GM23338 (cell line): ENCODE data around the gene ZNF536. TPM values are rescaled to one million over a fixed set of nuclear protein-coding genes. Genes with fewer than 3 reads are reported as not detected.

ENCODE experiments used
- ATAC-seq: fragments of 200-7000 bp; cut with Tn5 transposase; 3 replicates; pipeline ENCODE4 v1.9.1; 2020
- DNase-seq: peaks from one replicate; pipeline ENCODE4 v3.0.0-alpha.2; 2015; ENCODE audit warnings: low spot score
- H2AFZ ChIP-seq: fragments of 200-600 bp; sonication (generic); 2 replicates; pipeline ENCODE4 v1.8.0; 2016; ENCODE audit warnings: antibody characterized with exemption, mild to moderate bottlenecking, moderate library complexity
- H3F3A ChIP-seq: fragments of 200-600 bp; sonication (generic); replicated peaks from 2 replicates; pipeline ENCODE4 v1.8.0; 2017; ENCODE audit warnings: antibody characterized with exemption, mixed run types, low read depth
- H3K27ac ChIP-seq: fragments of 200-600 bp; sonication (generic); 2 replicates; pipeline ENCODE4 v1.6.1; 2016; ENCODE audit warnings: low read depth
- H3K27me3 ChIP-seq: fragments of 200-600 bp; sonication (generic); 2 replicates; pipeline ENCODE4 v1.8.0; 2016; ENCODE audit warnings: mild to moderate bottlenecking, mixed run types, moderate library complexity; ENCODE audit not compliant: insufficient read depth
- H3K36me3 ChIP-seq: fragments of 200-600 bp; sonication (generic); 2 replicates; pipeline ENCODE4 v1.8.0; 2016; ENCODE audit warnings: mild to moderate bottlenecking; ENCODE audit not compliant: insufficient read depth
- H3K4me1 ChIP-seq: fragments of 200-600 bp; sonication (generic); 2 replicates; pipeline ENCODE4 v1.8.0; 2016; ENCODE audit warnings: mild to moderate bottlenecking, moderate library complexity; ENCODE audit not compliant: insufficient read depth
- H3K4me2 ChIP-seq: fragments of 200-600 bp; sonication (generic); 2 replicates; pipeline ENCODE4 v1.7.1; 2017; ENCODE audit warnings: mixed run types
- H3K4me3 ChIP-seq: fragments of 200-600 bp; sonication (generic); 2 replicates; pipeline ENCODE4 v1.6.1; 2016; ENCODE audit warnings: mixed run types
- H3K79me2 ChIP-seq: fragments of 200-600 bp; sonication (generic); replicated peaks from 2 replicates; pipeline ENCODE4 v1.8.0; 2017; ENCODE audit warnings: mild to moderate bottlenecking; ENCODE audit not compliant: insufficient read depth
- H3K9me2 ChIP-seq: fragments of 200-600 bp; sonication (generic); 2 replicates; pipeline ENCODE4 v1.8.0; 2017; ENCODE audit not compliant: insufficient read depth
- H4K20me1 ChIP-seq: fragments of 200-600 bp; sonication (generic); replicated peaks from 2 replicates; pipeline ENCODE4 v1.8.0; 2017; ENCODE audit warnings: mild to moderate bottlenecking; ENCODE audit not compliant: insufficient read depth
- H3K27ac Mint-ChIP-seq: 2 replicates; pipeline ENCODE4 v1.8.0; 2020; ENCODE audit warnings: inconsistent platforms, mild to moderate bottlenecking, moderate library complexity, mixed read lengths
- H3K27me3 Mint-ChIP-seq: 3 replicates; pipeline ENCODE4 v1.8.0; 2022; ENCODE audit warnings: low read depth, mild to moderate bottlenecking, moderate library complexity, mixed read lengths, inconsistent platforms; ENCODE audit not compliant: insufficient read depth, poor library complexity
- H3K36me3 Mint-ChIP-seq: 3 replicates; pipeline ENCODE4 v1.8.0; 2021; ENCODE audit warnings: low read depth, mild to moderate bottlenecking, inconsistent platforms, moderate library complexity, mixed read lengths
- H3K4me1 Mint-ChIP-seq: 3 replicates; pipeline ENCODE4 v1.8.0; 2020; ENCODE audit warnings: mild to moderate bottlenecking, inconsistent platforms, mixed read lengths
- H3K4me3 Mint-ChIP-seq: 3 replicates; pipeline ENCODE4 v1.8.0; 2021; ENCODE audit warnings: moderate library complexity, mild to moderate bottlenecking, inconsistent platforms, mixed read lengths
- H3K9me3 Mint-ChIP-seq: 3 replicates; pipeline ENCODE4 v1.8.0; 2020; ENCODE audit warnings: moderate library complexity, mild to moderate bottlenecking, inconsistent platforms, mixed read lengths
- CREB1 ChIP-seq: fragments of 250-450 bp; sonication (Bioruptor Pico); IDR thresholded peaks from 2 replicates; pipeline ENCODE4 v1.5.0; 2020; ENCODE audit warnings: low read depth, mild to moderate bottlenecking, moderate library complexity
- EZH2 ChIP-seq: fragments of 200-600 bp; sonication (generic); IDR thresholded peaks from one replicate; pipeline ENCODE4 v1.8.0; 2017; ENCODE audit warnings: antibody characterized with exemption, mild to moderate bottlenecking, low read depth; ENCODE audit not compliant: unreplicated experiment
- EZH2phosphoT487 ChIP-seq: fragments of 200-600 bp; sonication (generic); IDR thresholded peaks from one replicate; pipeline ENCODE4 v1.8.1; 2018; ENCODE audit warnings: antibody characterized with exemption; ENCODE audit not compliant: unreplicated experiment
- JUNB ChIP-seq: IDR thresholded peaks from one replicate; pipeline ENCODE4 v1.6.1; 2016; ENCODE audit warnings: antibody characterized with exemption; ENCODE audit not compliant: unreplicated experiment
- NANOG ChIP-seq: IDR thresholded peaks from 2 replicates; pipeline ENCODE4 v1.6.1; 2016; ENCODE audit warnings: antibody characterized with exemption, borderline replicate concordance
- POLR2AphosphoS5 ChIP-seq: IDR thresholded peaks from 2 replicates; pipeline ENCODE4 v1.6.1; 2016; ENCODE audit warnings: antibody characterized with exemption, low read depth
- STAT1 ChIP-seq: IDR thresholded peaks from one replicate; pipeline ENCODE4 v1.6.1; 2016; ENCODE audit warnings: antibody characterized with exemption; ENCODE audit not compliant: unreplicated experiment
- ZNF114 ChIP-seq: fragments of 250-450 bp; sonication (Bioruptor Pico); IDR thresholded peaks from 2 replicates; pipeline ENCODE4 v1.5.0; 2020; ENCODE audit warnings: mild to moderate bottlenecking, moderate library complexity
- polyA plus RNA-seq: library from polyadenylated mRNA; unstranded; fragments of >200 nt; fragmentation: Nextera tagmentation; extraction: Ambion mirVana; gene quantifications from 2 replicates; pipeline ENCODE4 v1.2.1, GENCODE V29; 2016
- total RNA-seq: library from RNA; depleted of rRNA; stranded (reverse); fragments of >200 nt; shearing (Covaris generic); gene quantifications from 2 replicates; pipeline ENCODE4 v1.2.3, GENCODE V29; 2014
- TF ChIP-seq, protein P1 (sequence below): fragments of 250-450 bp; sonication (Bioruptor Pico); IDR thresholded peaks from 2 replicates; pipeline ENCODE4 v1.5.0; 2020; ENCODE audit warnings: mild to moderate bottlenecking, moderate library complexity
- TF ChIP-seq, protein P2 (sequence below): IDR thresholded peaks from one replicate; pipeline ENCODE4 v1.6.1; 2018; ENCODE audit warnings: antibody characterized with exemption; ENCODE audit not compliant: unreplicated experiment
- TF ChIP-seq, protein P3 (sequence below), 2 experiments: fragments of 200-600 bp in 1 of 2; sonication (generic) in 1 of 2; conservative IDR thresholded peaks; 2 replicates each; pipeline versions ENCODE4 v1.5.1 to v1.6.1; 2016 to 2017; ENCODE audit warnings: antibody characterized with exemption in 2 of 2, low read depth in 2 of 2, mild to moderate bottlenecking in 2 of 2, moderate library complexity in 1 of 2

Gene ZNF536
- total and polyA plus RNA-seq, 2 experiments from 2014 or later, result 0.07 TPM; not detected in 1

DNA sequence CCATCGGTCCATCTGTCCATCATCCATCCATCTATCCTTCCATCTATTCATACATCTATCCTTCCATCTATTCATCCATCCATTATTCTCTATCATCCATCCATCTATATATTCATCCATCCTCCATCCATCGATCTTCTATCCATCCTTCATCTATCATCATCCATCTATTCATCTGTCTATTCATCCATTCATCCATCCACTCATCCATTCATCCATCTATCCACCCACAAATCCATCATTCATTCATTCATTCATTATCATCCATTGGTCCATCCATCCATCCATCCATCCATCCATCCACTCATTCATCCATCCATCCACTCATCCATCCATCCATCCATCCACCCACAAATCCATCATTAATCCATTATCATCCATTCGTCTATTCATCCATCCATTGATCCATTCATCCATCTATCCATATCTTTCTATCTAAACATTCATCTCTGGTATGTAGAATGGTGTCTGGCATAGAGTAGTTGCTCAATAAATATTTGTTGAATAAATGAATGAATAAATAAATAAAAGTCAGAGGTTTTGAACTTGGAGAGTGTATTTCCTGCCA, 36.6 kb downstream of the ZNF536 start (continued):
- TF ChIP-seq CREB1 (CRISPR knock-in tag), result no peak
- TF ChIP-seq, protein P1, sequence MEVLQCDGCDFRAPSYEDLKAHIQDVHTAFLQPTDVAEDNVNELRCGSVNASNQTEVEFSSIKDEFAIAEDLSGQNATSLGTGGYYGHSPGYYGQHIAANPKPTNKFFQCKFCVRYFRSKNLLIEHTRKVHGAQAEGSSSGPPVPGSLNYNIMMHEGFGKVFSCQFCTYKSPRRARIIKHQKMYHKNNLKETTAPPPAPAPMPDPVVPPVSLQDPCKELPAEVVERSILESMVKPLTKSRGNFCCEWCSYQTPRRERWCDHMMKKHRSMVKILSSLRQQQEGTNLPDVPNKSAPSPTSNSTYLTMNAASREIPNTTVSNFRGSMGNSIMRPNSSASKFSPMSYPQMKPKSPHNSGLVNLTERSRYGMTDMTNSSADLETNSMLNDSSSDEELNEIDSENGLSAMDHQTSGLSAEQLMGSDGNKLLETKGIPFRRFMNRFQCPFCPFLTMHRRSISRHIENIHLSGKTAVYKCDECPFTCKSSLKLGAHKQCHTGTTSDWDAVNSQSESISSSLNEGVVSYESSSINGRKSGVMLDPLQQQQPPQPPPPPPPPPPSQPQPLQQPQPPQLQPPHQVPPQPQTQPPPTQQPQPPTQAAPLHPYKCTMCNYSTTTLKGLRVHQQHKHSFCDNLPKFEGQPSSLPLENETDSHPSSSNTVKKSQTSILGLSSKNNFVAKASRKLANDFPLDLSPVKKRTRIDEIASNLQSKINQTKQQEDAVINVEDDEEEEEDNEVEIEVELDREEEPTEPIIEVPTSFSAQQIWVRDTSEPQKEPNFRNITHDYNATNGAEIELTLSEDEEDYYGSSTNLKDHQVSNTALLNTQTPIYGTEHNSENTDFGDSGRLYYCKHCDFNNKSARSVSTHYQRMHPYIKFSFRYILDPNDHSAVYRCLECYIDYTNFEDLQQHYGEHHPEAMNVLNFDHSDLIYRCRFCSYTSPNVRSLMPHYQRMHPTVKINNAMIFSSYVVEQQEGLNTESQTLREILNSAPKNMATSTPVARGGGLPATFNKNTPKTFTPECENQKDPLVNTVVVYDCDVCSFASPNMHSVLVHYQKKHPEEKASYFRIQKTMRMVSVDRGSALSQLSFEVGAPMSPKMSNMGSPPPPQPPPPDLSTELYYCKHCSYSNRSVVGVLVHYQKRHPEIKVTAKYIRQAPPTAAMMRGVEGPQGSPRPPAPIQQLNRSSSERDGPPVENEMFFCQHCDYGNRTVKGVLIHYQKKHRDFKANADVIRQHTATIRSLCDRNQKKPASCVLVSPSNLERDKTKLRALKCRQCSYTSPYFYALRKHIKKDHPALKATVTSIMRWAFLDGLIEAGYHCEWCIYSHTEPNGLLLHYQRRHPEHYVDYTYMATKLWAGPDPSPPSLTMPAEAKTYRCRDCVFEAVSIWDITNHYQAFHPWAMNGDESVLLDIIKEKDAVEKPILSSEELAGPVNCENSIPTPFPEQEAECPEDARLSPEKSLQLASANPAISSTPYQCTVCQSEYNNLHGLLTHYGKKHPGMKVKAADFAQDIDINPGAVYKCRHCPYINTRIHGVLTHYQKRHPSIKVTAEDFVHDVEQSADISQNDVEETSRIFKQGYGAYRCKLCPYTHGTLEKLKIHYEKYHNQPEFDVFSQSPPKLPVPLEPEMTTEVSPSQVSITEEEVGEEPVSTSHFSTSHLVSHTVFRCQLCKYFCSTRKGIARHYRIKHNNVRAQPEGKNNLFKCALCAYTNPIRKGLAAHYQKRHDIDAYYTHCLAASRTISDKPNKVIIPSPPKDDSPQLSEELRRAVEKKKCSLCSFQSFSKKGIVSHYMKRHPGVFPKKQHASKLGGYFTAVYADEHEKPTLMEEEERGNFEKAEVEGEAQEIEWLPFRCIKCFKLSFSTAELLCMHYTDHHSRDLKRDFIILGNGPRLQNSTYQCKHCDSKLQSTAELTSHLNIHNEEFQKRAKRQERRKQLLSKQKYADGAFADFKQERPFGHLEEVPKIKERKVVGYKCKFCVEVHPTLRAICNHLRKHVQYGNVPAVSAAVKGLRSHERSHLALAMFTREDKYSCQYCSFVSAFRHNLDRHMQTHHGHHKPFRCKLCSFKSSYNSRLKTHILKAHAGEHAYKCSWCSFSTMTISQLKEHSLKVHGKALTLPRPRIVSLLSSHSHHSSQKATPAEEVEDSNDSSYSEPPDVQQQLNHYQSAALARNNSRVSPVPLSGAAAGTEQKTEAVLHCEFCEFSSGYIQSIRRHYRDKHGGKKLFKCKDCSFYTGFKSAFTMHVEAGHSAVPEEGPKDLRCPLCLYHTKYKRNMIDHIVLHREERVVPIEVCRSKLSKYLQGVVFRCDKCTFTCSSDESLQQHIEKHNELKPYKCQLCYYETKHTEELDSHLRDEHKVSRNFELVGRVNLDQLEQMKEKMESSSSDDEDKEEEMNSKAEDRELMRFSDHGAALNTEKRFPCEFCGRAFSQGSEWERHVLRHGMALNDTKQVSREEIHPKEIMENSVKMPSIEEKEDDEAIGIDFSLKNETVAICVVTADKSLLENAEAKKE (CRISPR knock-in tag), result no peak
- no peak for TF ChIP-seq JUNB
- no peak for TF ChIP-seq POLR2AphosphoS5

DNA sequence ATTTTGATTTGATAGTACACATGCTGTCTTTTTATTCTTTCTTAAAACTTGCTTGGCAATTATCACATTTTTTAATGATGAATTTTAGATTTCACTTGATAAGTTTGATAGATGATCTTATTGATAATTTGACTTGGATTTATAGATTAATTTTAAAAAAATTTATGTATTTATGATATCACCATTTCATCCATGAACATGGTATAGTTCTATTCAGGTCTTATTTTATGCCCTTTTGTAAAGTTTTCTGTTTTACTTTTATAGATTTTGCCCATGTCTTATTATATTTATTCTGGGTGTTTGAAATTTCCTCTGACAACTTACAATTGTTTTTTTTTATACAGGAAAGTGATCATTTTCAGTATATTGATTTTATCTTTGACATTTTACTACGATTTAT, 39.5 kb downstream of the ZNF536 start:
- H3K79me2 ChIP-seq, result no peaks in the 10 kb centered on the region
- Mint-ChIP-seq H3K4me3 (no peak overlapping the region), H3K27ac (no peak overlapping the region), H3K36me3 (no peaks in the 10 kb centered on the region), H3K9me3 (no peaks in the 10 kb centered on the region; the same call in 2 of the 3 replicates), H3K27me3 (peaks cover 3% of the 10 kb centered on the region), H3K4me1 (no peaks in the 10 kb centered on the region; the same call in 2 of the 3 replicates)
- no peaks in the 10 kb centered on the region for H3K4me1 ChIP-seq
- no peaks in the 10 kb centered on the region for H3K36me3 ChIP-seq
- H3F3A ChIP-seq, result no peaks in the 10 kb centered on the region
- no peak overlapping the region for H3K4me2 ChIP-seq
- H3K27ac ChIP-seq, result no peak overlapping the region
- H3K27me3 ChIP-seq, result no peaks in the 10 kb centered on the region
- H4K20me1 ChIP-seq, result no peaks in the 10 kb centered on the region
- H3K4me3 ChIP-seq, result no peak overlapping the region
- H3K9me2 ChIP-seq, result no peaks in the 10 kb centered on the region
- DNase-seq (no peak), ATAC-seq (no peak)
- no peak overlapping the region for H2AFZ ChIP-seq
- TF ChIP-seq POLR2AphosphoS5, result no peak
- no peak for TF ChIP-seq NANOG
- TF ChIP-seq, protein P2, sequence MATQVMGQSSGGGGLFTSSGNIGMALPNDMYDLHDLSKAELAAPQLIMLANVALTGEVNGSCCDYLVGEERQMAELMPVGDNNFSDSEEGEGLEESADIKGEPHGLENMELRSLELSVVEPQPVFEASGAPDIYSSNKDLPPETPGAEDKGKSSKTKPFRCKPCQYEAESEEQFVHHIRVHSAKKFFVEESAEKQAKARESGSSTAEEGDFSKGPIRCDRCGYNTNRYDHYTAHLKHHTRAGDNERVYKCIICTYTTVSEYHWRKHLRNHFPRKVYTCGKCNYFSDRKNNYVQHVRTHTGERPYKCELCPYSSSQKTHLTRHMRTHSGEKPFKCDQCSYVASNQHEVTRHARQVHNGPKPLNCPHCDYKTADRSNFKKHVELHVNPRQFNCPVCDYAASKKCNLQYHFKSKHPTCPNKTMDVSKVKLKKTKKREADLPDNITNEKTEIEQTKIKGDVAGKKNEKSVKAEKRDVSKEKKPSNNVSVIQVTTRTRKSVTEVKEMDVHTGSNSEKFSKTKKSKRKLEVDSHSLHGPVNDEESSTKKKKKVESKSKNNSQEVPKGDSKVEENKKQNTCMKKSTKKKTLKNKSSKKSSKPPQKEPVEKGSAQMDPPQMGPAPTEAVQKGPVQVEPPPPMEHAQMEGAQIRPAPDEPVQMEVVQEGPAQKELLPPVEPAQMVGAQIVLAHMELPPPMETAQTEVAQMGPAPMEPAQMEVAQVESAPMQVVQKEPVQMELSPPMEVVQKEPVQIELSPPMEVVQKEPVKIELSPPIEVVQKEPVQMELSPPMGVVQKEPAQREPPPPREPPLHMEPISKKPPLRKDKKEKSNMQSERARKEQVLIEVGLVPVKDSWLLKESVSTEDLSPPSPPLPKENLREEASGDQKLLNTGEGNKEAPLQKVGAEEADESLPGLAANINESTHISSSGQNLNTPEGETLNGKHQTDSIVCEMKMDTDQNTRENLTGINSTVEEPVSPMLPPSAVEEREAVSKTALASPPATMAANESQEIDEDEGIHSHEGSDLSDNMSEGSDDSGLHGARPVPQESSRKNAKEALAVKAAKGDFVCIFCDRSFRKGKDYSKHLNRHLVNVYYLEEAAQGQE, result no peak
- no peak for TF ChIP-seq EZH2
- no peak for TF ChIP-seq EZH2phosphoT487
- TF ChIP-seq JUNB, result no peak
- TF ChIP-seq, protein P3, sequence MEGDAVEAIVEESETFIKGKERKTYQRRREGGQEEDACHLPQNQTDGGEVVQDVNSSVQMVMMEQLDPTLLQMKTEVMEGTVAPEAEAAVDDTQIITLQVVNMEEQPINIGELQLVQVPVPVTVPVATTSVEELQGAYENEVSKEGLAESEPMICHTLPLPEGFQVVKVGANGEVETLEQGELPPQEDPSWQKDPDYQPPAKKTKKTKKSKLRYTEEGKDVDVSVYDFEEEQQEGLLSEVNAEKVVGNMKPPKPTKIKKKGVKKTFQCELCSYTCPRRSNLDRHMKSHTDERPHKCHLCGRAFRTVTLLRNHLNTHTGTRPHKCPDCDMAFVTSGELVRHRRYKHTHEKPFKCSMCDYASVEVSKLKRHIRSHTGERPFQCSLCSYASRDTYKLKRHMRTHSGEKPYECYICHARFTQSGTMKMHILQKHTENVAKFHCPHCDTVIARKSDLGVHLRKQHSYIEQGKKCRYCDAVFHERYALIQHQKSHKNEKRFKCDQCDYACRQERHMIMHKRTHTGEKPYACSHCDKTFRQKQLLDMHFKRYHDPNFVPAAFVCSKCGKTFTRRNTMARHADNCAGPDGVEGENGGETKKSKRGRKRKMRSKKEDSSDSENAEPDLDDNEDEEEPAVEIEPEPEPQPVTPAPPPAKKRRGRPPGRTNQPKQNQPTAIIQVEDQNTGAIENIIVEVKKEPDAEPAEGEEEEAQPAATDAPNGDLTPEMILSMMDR (conservative IDR thresholded peaks at IDR 0.05; ENCODE audit: low read depth in 2 of 2), result no peak
- no peak for TF ChIP-seq ZNF114 (CRISPR knock-in tag)
- no peak for TF ChIP-seq STAT1
- no peak for TF ChIP-seq CREB1 (CRISPR knock-in tag)
